OCI-LY7 (cell line): ENCODE data around the gene SPATA17. TPM values are rescaled to one million over a fixed set of nuclear protein-coding genes. Genes with fewer than 3 reads are reported as not detected.

ENCODE experiments used
- BruUV-seq: library from RNA; stranded (reverse); fragments of 400-500 nt; replicated peaks from 2 replicates; lab custom pipeline; 2021; lab: Mats Ljungman, UMichigan
- CTCF ChIA-PET: fragments of 300-600 bp; sonication (Branson Sonifier 250); formaldehyde crosslinking; loops from one replicate; lab custom pipeline; 2022; ENCODE audit warnings: antibody characterized with exemption; ENCODE audit not compliant: unreplicated experiment; lab: Charles Lee
- POLR2A ChIA-PET: fragments of 300-600 bp; sonication (Branson Sonifier 250); formaldehyde crosslinking; loops from one replicate; lab custom pipeline; 2022; ENCODE audit warnings: antibody characterized with exemption; lab: Charles Lee
- DNase-seq: peaks from one replicate; pipeline ENCODE4 v3.0.0-alpha.2; 2015; ENCODE audit warnings: low spot score
- H2AFZ ChIP-seq: fragments of 200-600 bp; sonication (generic), shearing (Covaris generic); 2 replicates; pipeline ENCODE4 v1.6.1; 2014; ENCODE audit warnings: mild to moderate bottlenecking, antibody characterized with exemption, low read length, moderate library complexity
- H3K27ac ChIP-seq: fragments of 200-600 bp; sonication (generic); 2 replicates; pipeline ENCODE4 v1.5.1; 2014; ENCODE audit warnings: mixed run types, low read depth, mild to moderate bottlenecking, moderate library complexity, low read length, inconsistent platforms; ENCODE audit not compliant: poor library complexity, severe bottlenecking
- H3K36me3 ChIP-seq: fragments of 200-600 bp; sonication (generic); 2 replicates; pipeline ENCODE4 v1.6.1; 2014; ENCODE audit warnings: mild to moderate bottlenecking, antibody characterized with exemption, low read length, moderate library complexity, mixed read lengths; ENCODE audit not compliant: insufficient read depth
- H3K4me1 ChIP-seq: fragments of 200-600 bp; sonication (generic); 2 replicates; pipeline ENCODE4 v1.5.1; 2014; ENCODE audit warnings: mild to moderate bottlenecking, low read length; ENCODE audit not compliant: insufficient read depth, poor library complexity, severe bottlenecking
- H3K4me2 ChIP-seq: fragments of 200-600 bp; sonication (generic); 2 replicates; pipeline ENCODE4 v1.6.1; 2014; ENCODE audit warnings: mild to moderate bottlenecking, low read length
- H3K4me3 ChIP-seq: fragments of 200-600 bp; sonication (generic); 2 replicates; pipeline ENCODE4 v1.5.1; 2014; ENCODE audit warnings: mild to moderate bottlenecking, low read depth, low read length; ENCODE audit not compliant: poor library complexity, severe bottlenecking
- H3K79me2 ChIP-seq: fragments of 200-600 bp; sonication (generic); 2 replicates; pipeline ENCODE4 v1.6.1; 2016; ENCODE audit warnings: low read depth, mild to moderate bottlenecking, low read length, moderate library complexity, mixed read lengths; ENCODE audit not compliant: insufficient read depth
- H3K9me2 ChIP-seq: fragments of 200-600 bp; sonication (generic); 2 replicates; pipeline ENCODE4 v1.6.1; 2016; ENCODE audit warnings: mild to moderate bottlenecking, low read length, mixed read lengths; ENCODE audit not compliant: insufficient read depth
- H3K9me3 ChIP-seq: fragments of 200-600 bp; sonication (generic); 2 replicates; pipeline ENCODE4 v1.6.1; 2014; ENCODE audit warnings: mild to moderate bottlenecking, mixed run types, low read length, mixed read lengths
- H4K20me1 ChIP-seq: fragments of 200-600 bp; sonication (generic); 2 replicates; pipeline ENCODE4 v1.6.1; 2014; ENCODE audit warnings: mild to moderate bottlenecking, antibody characterized with exemption, low read length, moderate library complexity, mixed read lengths; ENCODE audit not compliant: insufficient read depth
- CTCF ChIP-seq: fragments of 200-600 bp; sonication (generic); conservative IDR thresholded peaks from 2 replicates; pipeline ENCODE4 v1.5.1; 2014; ENCODE audit warnings: mild to moderate bottlenecking, antibody characterized with exemption, low read length, moderate library complexity, mixed read lengths
- EZH2phosphoT487 ChIP-seq: fragments of 200-600 bp; sonication (generic); IDR thresholded peaks from 2 replicates; pipeline ENCODE4 v1.6.1; 2018; ENCODE audit warnings: low read depth, borderline replicate concordance, mild to moderate bottlenecking, mixed run types, antibody characterized with exemption, low read length, moderate library complexity, mixed read lengths
- intact Hi-C: fragments of 100-400 bp; cut with micrococcal nuclease; formaldehyde crosslinking; loops from one replicate; pipeline ENCODE4 v1.10.0; 2022; ENCODE audit not compliant: unreplicated experiment
- total RNA-seq, 2 experiments: library from RNA; depleted of rRNA in 1 of 2; stranded (reverse); fragments of >200 nt in 1 of 2; shearing (Covaris generic) in 1 of 2; gene quantifications; 2 replicates each; pipeline ENCODE4 v1.2.3, GENCODE V29; 2014 to 2022

SPATA17 gene
- total RNA-seq, 2 experiments from 2014 or later: not detected

DNA sequence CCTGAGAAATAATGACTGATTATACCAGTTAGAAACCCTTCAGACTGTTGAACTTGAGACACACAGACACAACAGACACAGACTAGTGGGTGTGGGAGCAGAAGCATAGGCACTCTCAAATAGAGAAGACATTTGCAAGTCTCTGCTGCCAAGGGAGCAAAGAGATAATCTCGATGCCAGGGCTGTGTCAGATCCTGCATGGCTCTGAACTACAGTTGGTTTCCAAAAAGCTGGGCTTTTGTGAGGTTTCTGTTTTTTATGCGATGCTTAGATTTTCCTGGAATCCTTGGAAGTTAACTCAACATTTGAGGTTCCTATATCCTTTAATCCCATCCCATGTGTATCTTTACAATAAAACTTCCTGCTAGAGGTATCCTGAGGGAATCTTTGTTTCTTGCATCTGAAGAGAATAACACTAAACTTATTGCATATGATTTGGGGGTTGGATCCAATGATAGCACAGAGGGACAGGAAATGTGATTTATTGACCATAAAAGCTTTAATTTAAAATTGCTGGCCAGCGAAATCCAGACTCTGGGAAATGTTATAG is 236.4 kb downstream of the SPATA17 start:
- Histone ChIP-seq H3K4me2 (no peak overlapping the region), H3K4me3 (no peak overlapping the region), H4K20me1 (no peaks in the 10 kb centered on the region), H3K4me1 (no peaks in the 10 kb centered on the region), H2AFZ (no peak overlapping the region), H3K79me2 (no peaks in the 10 kb centered on the region), H3K9me3 (no peaks in the 10 kb centered on the region), H3K36me3 (no peaks in the 10 kb centered on the region), H3K9me2 (no peaks in the 10 kb centered on the region), H3K27ac (no peak overlapping the region)
- POLR2A ChIA-PET: no interaction called here
- no TSS peak for BruUV-seq
- intact Hi-C loops: no loop called here
- TF ChIP-seq EZH2phosphoT487 (no peak), CTCF (no peak)
- DNase-seq: no peak
- CTCF ChIA-PET: no interaction called here

GRCh38 chr1:217871955-217872354 is 240.8 kb downstream of the SPATA17 start:
- BruUV-seq: no TSS peak
- TF ChIP-seq EZH2phosphoT487 (no peak), CTCF (no peak)
- intact Hi-C loops: no loop called here

DNA sequence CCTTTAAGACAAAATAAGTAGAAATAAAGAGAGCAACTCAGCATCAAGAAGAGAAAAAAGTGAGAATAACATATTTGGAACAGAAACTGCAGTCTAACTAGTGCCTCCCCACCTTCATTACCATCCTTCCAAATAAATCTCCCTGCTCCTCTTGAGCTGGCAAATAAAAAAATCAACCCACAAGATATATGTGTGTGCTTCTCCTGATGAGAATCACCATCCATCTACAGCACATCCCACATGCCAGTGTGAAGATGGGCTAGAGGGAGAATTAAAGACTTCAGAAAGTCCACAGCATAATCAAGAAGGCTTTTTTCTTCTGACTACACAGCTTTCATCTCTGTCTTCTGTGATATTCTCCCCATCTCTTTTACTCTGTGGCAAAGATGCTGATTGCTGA is 244.1 kb downstream of the SPATA17 start:
- no peak overlapping the region for H3K27ac ChIP-seq
- H3K79me2 ChIP-seq: no peaks in the 10 kb centered on the region
- H3K4me2 ChIP-seq: no peak overlapping the region
- TF ChIP-seq EZH2phosphoT487 (no peak), CTCF (no peak)
- DNase-seq: no peak
- no peaks in the 10 kb centered on the region for H3K4me1 ChIP-seq
- ChIA-PET POLR2A (no interaction called here), CTCF (no interaction called here)
- H3K9me3 ChIP-seq: no peaks in the 10 kb centered on the region
- intact Hi-C loops: no loop called here
- H4K20me1 ChIP-seq: no peaks in the 10 kb centered on the region
- no peaks in the 10 kb centered on the region for H3K9me2 ChIP-seq
- no peak overlapping the region for H3K4me3 ChIP-seq
- BruUV-seq: no TSS peak
- H2AFZ ChIP-seq: no peak overlapping the region
- H3K36me3 ChIP-seq: no peaks in the 10 kb centered on the region

More at GRCh38 chr1:217871955-217872354, 240.8 kb downstream of the SPATA17 start:
- POLR2A ChIA-PET: interaction anchor here (0.6 to 1.3 kb wide), 3 partner anchors 8 to 35 kb away, joined by 3 to 5 read pairs (median 3); no protein-coding TSS in a partner anchor
- Histone ChIP-seq H3K36me3 (no peaks in the 10 kb centered on the region), H3K4me2 (no peak overlapping the region), H3K9me2 (no peaks in the 10 kb centered on the region), H4K20me1 (no peaks in the 10 kb centered on the region), H3K79me2 (no peaks in the 10 kb centered on the region), H2AFZ (no peak overlapping the region), H3K27ac (no peak overlapping the region), H3K4me3 (no peak overlapping the region), H3K4me1 (no peaks in the 10 kb centered on the region), H3K9me3 (no peaks in the 10 kb centered on the region)
- DNase-seq: no peak
- CTCF ChIA-PET: no interaction called here
